WTC11 (cell line): ENCODE measurements around the gene ZNF609. TPM values are rescaled to one million over a fixed set of nuclear protein-coding genes. Genes with fewer than 3 reads are reported as not detected.

ENCODE experiments used
- ATAC-seq: fragments of 200-7000 bp; cut with Tn5 transposase; 2 replicates; pipeline ENCODE4 v1.10.0; 2021; ENCODE audit warnings: mild to moderate bottlenecking, moderate library complexity
- CTCF ChIA-PET: fragments of 300-600 bp; sonication (Branson Sonifier 250); formaldehyde crosslinking; loops from one replicate; lab custom pipeline; 2021; ENCODE audit warnings: antibody characterized with exemption; lab: Charles Lee
- POLR2A ChIA-PET: fragments of 350-600 bp; sonication (Branson Sonifier 250); formaldehyde crosslinking; loops from one replicate; lab custom pipeline; 2021; ENCODE audit warnings: antibody characterized with exemption; lab: Charles Lee
- DNase-seq: peaks from one replicate; pipeline ENCODE4 v3.0.0; 2021; ENCODE audit warnings: low spot score
- H3K27ac Mint-ChIP-seq: 2 replicates; pipeline ENCODE4 v1.8.0; 2021; ENCODE audit warnings: mixed read lengths
- H3K27me3 Mint-ChIP-seq: 2 replicates; pipeline ENCODE4 v1.8.0; 2021; ENCODE audit warnings: low read depth, mild to moderate bottlenecking, moderate library complexity, mixed read lengths
- H3K36me3 Mint-ChIP-seq: 2 replicates; pipeline ENCODE4 v1.8.0; 2021; ENCODE audit warnings: mixed read lengths
- H3K4me1 Mint-ChIP-seq: 2 replicates; pipeline ENCODE4 v1.8.0; 2022; ENCODE audit warnings: mixed read lengths
- H3K4me3 Mint-ChIP-seq: 2 replicates; pipeline ENCODE4 v1.8.0; 2021; ENCODE audit warnings: mild to moderate bottlenecking, moderate library complexity, mixed read lengths
- H3K9me3 Mint-ChIP-seq: 2 replicates; pipeline ENCODE4 v1.8.0; 2021; ENCODE audit warnings: mixed read lengths
- CREB1 ChIP-seq: sonication (generic); formaldehyde crosslinking; IDR thresholded peaks from 2 replicates; pipeline ENCODE4 v1.8.0; 2023; ENCODE audit warnings: mild to moderate bottlenecking, missing genetic modification reagents
- CREM ChIP-seq: sonication (generic); formaldehyde crosslinking; IDR thresholded peaks from 2 replicates; pipeline ENCODE4 v1.8.1; 2022; ENCODE audit warnings: mild to moderate bottlenecking, missing genetic modification reagents, moderate library complexity
- E2F1 ChIP-seq: sonication (generic); formaldehyde crosslinking; IDR thresholded peaks from 2 replicates; pipeline ENCODE4 v1.8.0; 2022; ENCODE audit warnings: mild to moderate bottlenecking, missing genetic modification reagents
- ERG ChIP-seq: fragments of 250-450 bp; sonication (Bioruptor Pico); IDR thresholded peaks from 2 replicates; pipeline ENCODE4 v1.8.0; 2021; ENCODE audit warnings: mild to moderate bottlenecking
- ETV6 ChIP-seq: sonication (generic); formaldehyde crosslinking; IDR thresholded peaks from 2 replicates; pipeline ENCODE4 v1.8.1; 2022; ENCODE audit warnings: mild to moderate bottlenecking, missing genetic modification reagents
- FOXJ3 ChIP-seq: sonication (generic); formaldehyde crosslinking; IDR thresholded peaks from 2 replicates; pipeline ENCODE4 v1.9.0; 2021; ENCODE audit warnings: missing genetic modification reagents, mild to moderate bottlenecking, borderline replicate concordance
- GABPB1 ChIP-seq: sonication (generic); formaldehyde crosslinking; IDR thresholded peaks from 2 replicates; pipeline ENCODE4 v1.8.1; 2023; ENCODE audit warnings: mild to moderate bottlenecking, missing genetic modification reagents
- JUN ChIP-seq: sonication (generic); formaldehyde crosslinking; IDR thresholded peaks from 2 replicates; pipeline ENCODE4 v1.8.0; 2023; ENCODE audit warnings: mild to moderate bottlenecking, missing genetic modification reagents
- KAT7 ChIP-seq: sonication (generic); formaldehyde crosslinking; IDR thresholded peaks from 2 replicates; pipeline ENCODE4 v1.8.1; 2023; ENCODE audit warnings: missing genetic modification reagents, mild to moderate bottlenecking, borderline replicate concordance
- MAX ChIP-seq: sonication (generic); formaldehyde crosslinking; IDR thresholded peaks from 2 replicates; pipeline ENCODE4 v1.8.0; 2022; ENCODE audit warnings: mild to moderate bottlenecking, missing genetic modification reagents
- RORB ChIP-seq: fragments of 250-450 bp; sonication (Bioruptor Pico); IDR thresholded peaks from 2 replicates; pipeline ENCODE4 v1.9.0; 2021; ENCODE audit warnings: mild to moderate bottlenecking
- SOX15 ChIP-seq: fragments of 250-450 bp; sonication (Bioruptor Pico); IDR thresholded peaks from 2 replicates; pipeline ENCODE4 v1.9.0; 2021; ENCODE audit warnings: mild to moderate bottlenecking
- SP1 ChIP-seq: sonication (generic); formaldehyde crosslinking; conservative IDR thresholded peaks from 2 replicates; pipeline ENCODE4 v1.8.1; 2022; ENCODE audit warnings: missing genetic modification reagents
- ZBTB21 ChIP-seq: sonication (generic); formaldehyde crosslinking; IDR thresholded peaks from 2 replicates; pipeline ENCODE4 v1.8.1; 2023; ENCODE audit warnings: mild to moderate bottlenecking, missing genetic modification reagents, borderline replicate concordance
- ZNF138 ChIP-seq: sonication (generic); formaldehyde crosslinking; conservative IDR thresholded peaks from 2 replicates; pipeline ENCODE4 v1.8.1; 2022; ENCODE audit warnings: mild to moderate bottlenecking, moderate library complexity, missing genetic modification reagents
- ZNF317 ChIP-seq: sonication (generic); formaldehyde crosslinking; IDR thresholded peaks from 2 replicates; pipeline ENCODE4 v1.8.1; 2023; ENCODE audit warnings: low read depth, mild to moderate bottlenecking, moderate library complexity, missing genetic modification reagents, borderline replicate concordance
- ZNF423 ChIP-seq: fragments of 250-450 bp; sonication (Bioruptor Pico); IDR thresholded peaks from 2 replicates; pipeline ENCODE4 v2.1.2; 2022; ENCODE audit warnings: mild to moderate bottlenecking, moderate library complexity
- ZNF512 ChIP-seq: sonication (generic); formaldehyde crosslinking; IDR thresholded peaks from 2 replicates; pipeline ENCODE4 v1.8.1; 2022; ENCODE audit warnings: missing genetic modification reagents, borderline replicate concordance
- total RNA-seq: library from RNA; stranded (reverse); gene quantifications from 3 replicates; pipeline ENCODE4 v1.2.3, GENCODE V29; 2021
- TF ChIP-seq, protein P1 (sequence below): sonication (generic); formaldehyde crosslinking; IDR thresholded peaks from 2 replicates; pipeline ENCODE4 v1.8.1; 2023; ENCODE audit warnings: mild to moderate bottlenecking, missing genetic modification reagents, moderate library complexity
- TF ChIP-seq, protein P2 (sequence below): sonication (generic); formaldehyde crosslinking; IDR thresholded peaks from 2 replicates; pipeline ENCODE4 v1.8.1; 2022; ENCODE audit warnings: mild to moderate bottlenecking, missing genetic modification reagents, moderate library complexity, borderline replicate concordance
- TF ChIP-seq, protein P3 (sequence below): sonication (generic); formaldehyde crosslinking; conservative IDR thresholded peaks from 2 replicates; pipeline ENCODE4 v1.8.1; 2023; ENCODE audit warnings: mild to moderate bottlenecking, low read depth, missing genetic modification reagents, moderate library complexity

The ZNF609 gene
- total RNA-seq, 1 experiment from 2014 or later, result 47.4 TPM

DNA sequence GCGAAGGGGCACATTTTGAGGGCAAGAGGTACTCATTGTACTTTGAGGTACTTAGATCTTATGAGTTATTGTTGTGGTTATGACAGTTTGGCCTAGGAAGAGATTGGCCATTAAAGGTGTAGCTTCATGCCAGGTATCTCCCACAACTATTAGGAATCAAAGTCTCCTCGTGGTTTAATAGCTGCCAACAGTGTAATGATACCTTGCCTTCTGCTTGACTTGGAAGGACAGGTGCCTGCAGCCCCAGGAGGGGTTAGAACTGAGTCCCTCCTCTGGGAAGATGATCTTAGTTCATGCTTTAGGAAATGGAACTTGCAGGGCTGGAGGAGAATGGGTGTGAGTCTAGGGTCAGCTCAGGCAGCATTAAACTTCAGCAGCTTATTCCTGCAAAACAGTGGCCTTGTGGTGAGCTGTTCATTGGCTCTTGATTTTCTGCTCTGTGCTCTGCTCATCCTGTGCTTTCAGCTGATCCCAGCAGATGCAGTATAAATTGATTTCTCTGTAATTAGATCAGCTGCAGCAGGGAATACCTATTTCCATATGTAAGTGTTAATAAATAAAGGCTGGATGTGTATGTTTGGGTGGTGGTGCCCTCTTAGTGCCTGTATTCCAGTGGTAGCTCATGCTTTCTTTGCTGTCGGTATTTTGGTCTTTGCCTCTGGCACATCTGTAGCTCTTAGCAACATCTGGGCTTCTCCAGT, 40.5 kb downstream of the ZNF609 start:
- ATAC-seq, result no peak

GRCh38 chr15:64501396-64501715, 41.0 kb downstream of the ZNF609 start:
- DNase-seq (no peak), ATAC-seq (no peak)

More for the DNA sequence above, 40.5 kb downstream of the ZNF609 start:
- Mint-ChIP-seq H3K27ac (peak overlapping the region; percentile 55; the same call in 1 of the 2 replicates), H3K9me3 (no peaks in the 10 kb centered on the region), H3K4me3 (no peak overlapping the region), H3K4me1 (peaks cover 25% of the 10 kb centered on the region), H3K36me3 (peaks cover 29% of the 10 kb centered on the region), H3K27me3 (no peaks in the 10 kb centered on the region)
- DNase-seq, result no peak
- TF ChIP-seq SOX15 (CRISPR knock-in tag) (no peak), RORB (CRISPR knock-in tag) (no peak), ZNF138 (CRISPR knock-in tag) (no peak), ETV6 (CRISPR knock-in tag) (no peak), E2F1 (CRISPR knock-in tag) (no peak), ZNF317 (CRISPR knock-in tag) (no peak), ZNF512 (CRISPR knock-in tag) (no peak), CREM (no peak)
- TF ChIP-seq, protein P1, sequence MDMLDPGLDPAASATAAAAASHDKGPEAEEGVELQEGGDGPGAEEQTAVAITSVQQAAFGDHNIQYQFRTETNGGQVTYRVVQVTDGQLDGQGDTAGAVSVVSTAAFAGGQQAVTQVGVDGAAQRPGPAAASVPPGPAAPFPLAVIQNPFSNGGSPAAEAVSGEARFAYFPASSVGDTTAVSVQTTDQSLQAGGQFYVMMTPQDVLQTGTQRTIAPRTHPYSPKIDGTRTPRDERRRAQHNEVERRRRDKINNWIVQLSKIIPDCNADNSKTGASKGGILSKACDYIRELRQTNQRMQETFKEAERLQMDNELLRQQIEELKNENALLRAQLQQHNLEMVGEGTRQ (CRISPR knock-in tag), result no peak
- TF ChIP-seq, protein P2, sequence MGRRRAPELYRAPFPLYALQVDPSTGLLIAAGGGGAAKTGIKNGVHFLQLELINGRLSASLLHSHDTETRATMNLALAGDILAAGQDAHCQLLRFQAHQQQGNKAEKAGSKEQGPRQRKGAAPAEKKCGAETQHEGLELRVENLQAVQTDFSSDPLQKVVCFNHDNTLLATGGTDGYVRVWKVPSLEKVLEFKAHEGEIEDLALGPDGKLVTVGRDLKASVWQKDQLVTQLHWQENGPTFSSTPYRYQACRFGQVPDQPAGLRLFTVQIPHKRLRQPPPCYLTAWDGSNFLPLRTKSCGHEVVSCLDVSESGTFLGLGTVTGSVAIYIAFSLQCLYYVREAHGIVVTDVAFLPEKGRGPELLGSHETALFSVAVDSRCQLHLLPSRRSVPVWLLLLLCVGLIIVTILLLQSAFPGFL (CRISPR knock-in tag), result no peak
- ChIA-PET CTCF (interaction anchor here (0.7 kb wide), 1 partner anchor 151 kb away, joined by 3 read pairs; no protein-coding TSS in a partner anchor), POLR2A (no interaction called here)

More at GRCh38 chr15:64501396-64501715, 41.0 kb downstream of the ZNF609 start:
- no peak overlapping the region for H3K4me3 Mint-ChIP-seq
- TF ChIP-seq SP1 (CRISPR knock-in tag) (no peak), GABPB1 (no peak), ZNF423 (CRISPR knock-in tag) (no peak), ZBTB21 (CRISPR knock-in tag) (no peak), ERG (CRISPR knock-in tag) (no peak), KAT7 (no peak), JUN (no peak), MAX (CRISPR knock-in tag) (no peak), FOXJ3 (CRISPR knock-in tag) (no peak), CREB1 (CRISPR knock-in tag) (no peak)
- TF ChIP-seq, protein P3, sequence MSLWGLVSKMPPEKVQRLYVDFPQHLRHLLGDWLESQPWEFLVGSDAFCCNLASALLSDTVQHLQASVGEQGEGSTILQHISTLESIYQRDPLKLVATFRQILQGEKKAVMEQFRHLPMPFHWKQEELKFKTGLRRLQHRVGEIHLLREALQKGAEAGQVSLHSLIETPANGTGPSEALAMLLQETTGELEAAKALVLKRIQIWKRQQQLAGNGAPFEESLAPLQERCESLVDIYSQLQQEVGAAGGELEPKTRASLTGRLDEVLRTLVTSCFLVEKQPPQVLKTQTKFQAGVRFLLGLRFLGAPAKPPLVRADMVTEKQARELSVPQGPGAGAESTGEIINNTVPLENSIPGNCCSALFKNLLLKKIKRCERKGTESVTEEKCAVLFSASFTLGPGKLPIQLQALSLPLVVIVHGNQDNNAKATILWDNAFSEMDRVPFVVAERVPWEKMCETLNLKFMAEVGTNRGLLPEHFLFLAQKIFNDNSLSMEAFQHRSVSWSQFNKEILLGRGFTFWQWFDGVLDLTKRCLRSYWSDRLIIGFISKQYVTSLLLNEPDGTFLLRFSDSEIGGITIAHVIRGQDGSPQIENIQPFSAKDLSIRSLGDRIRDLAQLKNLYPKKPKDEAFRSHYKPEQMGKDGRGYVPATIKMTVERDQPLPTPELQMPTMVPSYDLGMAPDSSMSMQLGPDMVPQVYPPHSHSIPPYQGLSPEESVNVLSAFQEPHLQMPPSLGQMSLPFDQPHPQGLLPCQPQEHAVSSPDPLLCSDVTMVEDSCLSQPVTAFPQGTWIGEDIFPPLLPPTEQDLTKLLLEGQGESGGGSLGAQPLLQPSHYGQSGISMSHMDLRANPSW (CRISPR knock-in tag), result no peak
- H3K27ac Mint-ChIP-seq, result peak overlapping the region; percentile 55; the same call in 1 of the 2 replicates
- H3K4me1 Mint-ChIP-seq, result peaks cover 25% of the 10 kb centered on the region
- no peaks in the 10 kb centered on the region for H3K27me3 Mint-ChIP-seq
- H3K9me3 Mint-ChIP-seq, result no peaks in the 10 kb centered on the region
- CTCF ChIA-PET, result interaction anchor here (0.7 kb wide), 1 partner anchor 151 kb away, joined by 3 read pairs; no protein-coding TSS in a partner anchor
- peaks cover 29% of the 10 kb centered on the region for H3K36me3 Mint-ChIP-seq
- POLR2A ChIA-PET, result no interaction called here
